Measurements from ENCODE around the gene RAB3IL1.
"Not testable (repeated sequence)": the region's sequence is repeated elsewhere in the genome, so short reads cannot be mapped to it uniquely, and the experiment has no call there.

The RAB3IL1 gene

GRCh38 chr11:61953632-61954031 is 36.3 kb upstream of the RAB3IL1 start:
- DNase-seq (ENCODE audit: low spot score) = not testable (repeated sequence)

- DNase-seq (ENCODE audit: low spot score) = no peak
Measured at GRCh38 chr11:61952882-61953281, 35.5 kb upstream of the RAB3IL1 start.

- DNase-seq (ENCODE audit: low spot score) = no peak
Measured at GRCh38 chr11:61951484-61952135, 34.2 kb upstream of the RAB3IL1 start.

DNA sequence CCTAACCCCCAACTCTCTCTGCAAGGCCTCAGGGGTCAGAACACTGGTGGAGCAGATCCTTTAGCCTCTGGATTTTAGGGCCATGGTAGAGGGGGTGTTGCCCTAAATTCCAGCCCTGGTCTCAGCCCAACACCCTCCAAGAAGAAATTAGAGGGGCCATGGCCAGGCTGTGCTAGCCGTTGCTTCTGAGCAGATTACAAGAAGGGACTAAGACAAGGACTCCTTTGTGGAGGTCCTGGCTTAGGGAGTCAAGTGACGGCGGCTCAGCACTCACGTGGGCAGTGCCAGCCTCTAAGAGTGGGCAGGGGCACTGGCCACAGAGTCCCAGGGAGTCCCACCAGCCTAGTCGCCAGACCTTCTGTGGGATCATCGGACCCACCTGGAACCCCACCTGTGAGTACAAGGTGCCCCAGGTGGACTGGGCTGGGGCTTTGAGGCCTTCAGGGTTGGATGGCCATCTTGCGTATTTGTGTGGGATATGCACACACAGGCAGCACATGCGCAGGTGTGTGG is 32.7 kb upstream of the RAB3IL1 start, which contains the start of gene BEST1:
Gene BEST1, plus strand, starts transcription at position 317 of the 513 bp plus-strand sequence. CDS start 1,456 bp downstream, outside the sequence.
- DNase-seq (ENCODE audit: low spot score) = no peak

- peak; percentile 93 for DNase-seq (ENCODE audit: low spot score)
Measured at GRCh38 chr11:61949169-61950034, 32.0 kb upstream of the RAB3IL1 start.

DNA sequence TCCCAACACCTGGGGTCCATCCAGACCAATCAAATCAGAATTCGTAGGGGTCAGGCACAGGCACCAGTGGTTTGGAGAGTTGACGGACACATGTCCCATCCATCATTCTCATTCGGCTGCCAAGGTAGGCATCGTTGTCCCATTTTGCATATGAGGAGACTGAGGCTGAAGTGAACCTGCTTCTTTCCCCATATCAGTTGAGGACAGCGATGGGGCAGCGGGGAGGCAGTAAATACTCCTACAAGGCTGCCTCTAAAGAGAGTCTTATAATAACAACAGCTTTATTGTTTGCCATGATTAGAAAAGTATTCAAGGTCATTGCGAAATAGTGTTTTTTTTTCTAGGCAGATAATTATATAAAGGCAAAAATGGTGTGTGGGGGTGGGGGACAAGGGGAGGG is 31.1 kb upstream of the RAB3IL1 start:
- DNase-seq (ENCODE audit: low spot score) = no peak

GRCh38 chr11:61947486-61948210 is 30.3 kb upstream of the RAB3IL1 start:
- peak; percentile 98 for DNase-seq (ENCODE audit: low spot score)

GRCh38 chr11:61946894-61947293 is 29.5 kb upstream of the RAB3IL1 start:
- DNase-seq (ENCODE audit: low spot score) = no peak

GRCh38 chr11:61945191-61945590 is 27.8 kb upstream of the RAB3IL1 start:
- DNase-seq (ENCODE audit: low spot score) = no peak

DNA sequence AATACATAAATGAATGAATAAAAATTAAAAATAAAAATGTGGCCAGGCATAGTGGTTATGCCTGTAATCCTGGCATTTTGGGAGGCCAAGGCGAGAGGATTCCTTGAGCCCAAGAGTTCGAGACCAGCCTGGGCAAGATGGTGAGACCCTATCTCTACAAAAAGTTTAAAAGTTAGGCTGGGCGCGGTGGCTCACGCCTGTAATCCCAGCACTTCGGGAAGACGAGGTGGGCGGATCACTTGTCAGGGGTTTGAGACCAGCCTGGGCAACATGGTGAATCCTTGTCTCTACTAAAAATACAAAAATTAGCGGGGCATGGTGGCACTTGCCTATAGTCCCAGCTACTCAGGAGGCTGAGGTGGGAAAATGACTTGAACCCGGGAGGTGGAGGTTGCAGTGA is 23.1 kb upstream of the RAB3IL1 start:
- DNase-seq (ENCODE audit: low spot score) = no peak

GRCh38 chr11:61935861-61936260 is 18.5 kb upstream of the RAB3IL1 start:
- DNase-seq (ENCODE audit: low spot score) = no peak

DNA sequence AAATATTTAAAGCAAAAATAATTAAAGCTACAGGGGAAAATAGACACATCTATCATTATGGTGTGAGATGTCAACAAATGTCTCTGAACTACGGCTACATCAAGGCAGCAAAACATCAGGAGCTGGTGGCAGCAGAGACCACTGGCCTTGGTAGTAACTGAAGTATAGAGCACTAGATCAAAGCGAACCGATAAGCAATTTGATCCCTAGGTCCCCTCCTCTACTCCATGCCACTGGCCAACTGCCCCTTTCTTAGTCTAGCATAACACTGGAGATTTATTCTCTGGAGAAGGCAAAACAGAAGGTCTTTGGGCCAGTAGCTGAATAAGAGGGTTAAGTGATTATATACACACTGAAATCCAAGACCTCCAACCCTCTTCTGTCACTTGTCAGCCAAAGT is 13.6 kb upstream of the RAB3IL1 start:
- no peak for DNase-seq (ENCODE audit: low spot score)

GRCh38 chr11:61928606-61929005 is 11.2 kb upstream of the RAB3IL1 start:
- no peak for DNase-seq (ENCODE audit: low spot score)

DNA sequence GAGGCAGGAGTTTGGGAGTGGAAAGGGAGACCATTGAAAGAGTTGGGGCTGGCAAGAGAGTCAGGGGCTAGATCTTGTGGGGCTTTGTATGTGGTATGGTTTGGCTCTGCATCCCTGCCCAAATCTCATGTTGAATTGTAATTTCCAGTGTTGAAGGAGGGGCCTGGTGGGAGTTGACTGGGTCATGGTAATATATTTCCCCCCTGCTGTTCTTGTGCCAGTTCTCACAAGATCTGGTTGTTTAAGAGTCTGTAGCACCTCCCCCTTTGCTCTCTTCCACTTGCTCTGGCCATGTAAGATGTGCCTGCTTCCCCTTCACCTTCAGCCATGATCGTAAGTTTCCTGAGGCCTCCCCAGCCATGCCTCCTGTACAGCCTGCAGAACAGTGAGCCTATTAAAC is 10.1 kb upstream of the RAB3IL1 start:
- DNase-seq (ENCODE audit: low spot score) = no peak

- DNase-seq (ENCODE audit: low spot score) = no peak
Measured at GRCh38 chr11:61926235-61926634, 8.9 kb upstream of the RAB3IL1 start.

DNA sequence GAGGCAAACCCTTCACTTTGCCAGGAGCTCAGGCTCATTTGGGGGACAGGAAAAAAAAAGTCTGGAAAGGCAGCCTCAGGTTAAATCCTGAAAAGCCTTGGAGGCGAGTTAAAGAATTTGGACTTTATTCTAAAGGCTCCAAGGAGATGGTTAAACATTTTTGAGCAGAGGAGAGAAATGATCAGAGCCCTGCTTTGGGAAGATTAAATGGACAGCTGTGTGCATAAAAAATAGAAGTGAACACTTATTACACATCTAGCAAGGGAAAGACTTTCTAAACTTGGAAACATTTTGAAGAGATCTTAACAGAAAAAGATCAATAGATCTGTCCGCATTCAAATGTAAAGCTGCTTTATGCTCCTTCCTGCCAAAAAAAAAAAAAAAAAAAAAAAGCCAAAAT is 8.4 kb upstream of the RAB3IL1 start:
- no peak for DNase-seq (ENCODE audit: low spot score)

DNA sequence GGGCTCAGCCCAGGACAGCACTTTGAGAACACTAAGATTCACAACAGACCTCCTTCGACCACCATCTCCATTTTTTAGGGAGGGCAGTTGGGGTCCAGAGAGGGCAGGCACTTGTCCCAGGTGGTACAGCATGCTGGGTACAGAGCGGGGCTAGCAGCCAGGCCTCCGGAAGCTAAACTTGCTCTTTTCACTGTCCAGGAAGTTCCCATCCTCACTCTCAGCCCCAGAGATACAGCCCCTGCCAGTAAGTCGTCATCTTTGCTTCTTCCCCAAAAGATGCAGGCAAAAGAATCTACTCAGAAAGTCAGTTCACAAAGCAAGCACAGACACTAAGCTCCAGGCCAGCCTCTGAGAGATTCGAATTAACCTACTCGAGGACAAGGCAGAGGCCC is 6.7 kb upstream of the RAB3IL1 start:
- DNase-seq (ENCODE audit: low spot score) = no peak

DNA sequence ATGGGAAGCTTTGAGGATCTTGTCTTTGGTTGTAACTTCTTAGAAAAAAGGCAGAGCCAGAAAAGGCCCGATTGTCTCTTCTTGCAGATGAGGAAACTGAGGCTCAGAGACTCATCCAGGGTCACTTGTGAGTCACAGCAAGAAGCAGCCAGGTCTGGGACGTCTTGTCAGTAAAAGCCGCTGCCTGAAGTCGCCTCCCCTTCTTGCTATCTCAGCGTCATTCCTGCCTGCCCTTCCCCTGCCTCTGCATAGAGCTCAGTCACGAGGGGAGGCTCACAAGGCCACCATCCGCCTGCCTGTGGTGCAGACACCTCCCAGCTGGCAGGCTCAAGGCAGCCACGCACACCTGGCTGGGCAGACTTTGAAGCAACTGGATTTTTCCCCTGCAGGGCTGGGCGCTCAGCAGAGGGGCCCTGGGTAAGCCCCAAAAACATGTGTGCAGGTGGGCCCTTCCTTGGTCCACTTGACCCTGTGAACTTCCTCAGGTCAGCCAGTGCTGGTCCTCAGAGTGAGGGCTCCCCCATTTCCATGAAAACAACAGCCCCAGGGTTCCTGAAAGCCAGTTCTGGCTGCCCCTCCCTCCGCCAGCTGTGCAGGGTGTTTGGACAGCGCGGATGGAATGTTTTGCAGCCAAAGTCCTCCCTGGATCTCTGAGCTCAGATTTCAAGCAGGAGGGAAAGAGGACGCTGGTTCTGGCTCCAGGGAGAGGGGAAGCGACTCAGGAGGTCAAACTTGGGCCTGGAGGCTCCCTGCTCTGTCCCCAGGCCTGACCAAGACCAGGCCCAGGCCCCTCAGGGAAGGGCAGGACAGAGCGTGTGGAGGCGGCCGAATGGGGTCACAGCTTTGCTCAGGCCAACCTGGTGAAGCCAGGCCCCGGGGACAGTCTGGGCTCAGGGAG is 6.0 kb upstream of the RAB3IL1 start:
- DNase-seq (ENCODE audit: low spot score) = peak; percentile 95

DNA sequence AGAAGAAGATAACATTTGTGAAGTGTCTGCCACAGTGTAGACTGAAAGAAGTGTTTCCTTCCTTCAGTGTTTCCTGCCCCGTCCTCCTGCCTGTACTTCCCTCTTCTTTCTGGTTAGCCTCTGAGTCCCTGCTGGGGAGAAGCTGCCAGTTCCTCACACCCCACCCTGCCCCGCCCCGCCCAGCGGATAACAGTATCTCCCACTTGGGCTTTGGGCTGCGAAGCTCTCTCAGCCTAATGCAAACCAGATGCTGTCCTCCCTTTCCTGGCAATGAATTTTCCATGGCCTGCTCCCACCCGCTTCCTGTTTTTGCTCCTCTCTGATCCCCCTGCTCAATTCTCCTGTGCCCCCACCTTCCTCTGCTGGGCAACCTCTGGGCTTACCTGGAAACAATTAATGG is 5.2 kb upstream of the RAB3IL1 start:
- peak; percentile 22 for DNase-seq (ENCODE audit: low spot score)

- DNase-seq (ENCODE audit: low spot score) = peak; percentile 16
Measured at GRCh38 chr11:61921446-61921845, 4.1 kb upstream of the RAB3IL1 start.

Measured in HuH-7 (cell line).